GM18499 (cell line): ENCODE results near the gene LHFPL3.

Experiments used
- ATAC-seq: cut with Tn5 transposase; IDR thresholded peaks from one replicate; pipeline ENCODE4 v1.9.1; 2021; ENCODE audit warnings: moderate number of reproducible peaks; ENCODE audit not compliant: insufficient read depth, unreplicated experiment

LHFPL3 gene

DNA sequence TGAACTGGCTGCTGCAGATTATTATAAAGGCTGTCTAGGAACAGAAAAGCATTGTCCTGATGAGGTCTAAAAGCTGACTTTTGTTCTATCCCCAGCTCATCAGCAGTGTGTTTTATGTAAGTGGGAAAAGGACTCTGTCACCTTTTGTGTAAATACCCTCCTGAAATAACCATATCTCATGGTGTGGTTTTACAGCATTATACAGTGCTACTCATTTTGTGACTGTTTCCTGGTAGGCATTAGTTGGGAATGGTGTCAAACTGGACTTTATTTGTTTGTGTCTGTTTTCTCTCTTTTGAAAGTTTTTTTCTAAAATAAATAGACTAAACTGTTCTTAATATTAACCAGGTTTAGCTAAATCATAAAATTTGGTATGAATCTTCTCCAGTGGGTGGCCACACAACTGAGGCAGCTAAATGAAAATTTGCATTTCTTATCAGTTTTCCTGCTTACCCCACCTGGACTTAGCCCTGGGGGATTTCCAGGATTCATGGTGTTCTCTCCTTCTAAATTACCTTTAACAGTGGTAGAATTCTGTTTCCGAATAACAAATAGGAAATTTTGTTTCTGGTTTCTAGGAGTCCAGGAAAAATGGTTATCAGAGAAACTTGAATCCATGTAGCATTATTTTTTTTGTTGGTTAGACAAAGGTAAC is 140.9 kb downstream of the LHFPL3 start:
- no peak for ATAC-seq

DNA sequence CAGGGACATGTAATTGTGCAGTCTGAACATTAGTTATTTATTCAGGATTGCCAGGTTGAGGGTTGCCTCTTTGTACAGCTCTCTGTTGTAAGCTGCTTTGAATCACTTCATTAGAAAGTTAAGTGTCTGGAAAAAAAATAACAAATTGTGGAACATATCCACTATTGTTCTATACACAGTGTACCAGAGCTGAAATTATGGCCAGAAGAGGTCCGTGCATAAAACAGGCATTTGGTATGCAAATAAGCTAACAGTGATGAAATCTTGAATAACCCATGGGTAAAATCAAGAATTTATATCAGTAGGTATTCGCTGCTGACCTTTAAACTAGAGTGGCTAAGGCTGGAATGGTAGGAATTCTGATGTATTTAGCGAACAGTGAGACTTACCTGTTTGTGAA is 152.1 kb downstream of the LHFPL3 start:
- no peak for ATAC-seq

DNA sequence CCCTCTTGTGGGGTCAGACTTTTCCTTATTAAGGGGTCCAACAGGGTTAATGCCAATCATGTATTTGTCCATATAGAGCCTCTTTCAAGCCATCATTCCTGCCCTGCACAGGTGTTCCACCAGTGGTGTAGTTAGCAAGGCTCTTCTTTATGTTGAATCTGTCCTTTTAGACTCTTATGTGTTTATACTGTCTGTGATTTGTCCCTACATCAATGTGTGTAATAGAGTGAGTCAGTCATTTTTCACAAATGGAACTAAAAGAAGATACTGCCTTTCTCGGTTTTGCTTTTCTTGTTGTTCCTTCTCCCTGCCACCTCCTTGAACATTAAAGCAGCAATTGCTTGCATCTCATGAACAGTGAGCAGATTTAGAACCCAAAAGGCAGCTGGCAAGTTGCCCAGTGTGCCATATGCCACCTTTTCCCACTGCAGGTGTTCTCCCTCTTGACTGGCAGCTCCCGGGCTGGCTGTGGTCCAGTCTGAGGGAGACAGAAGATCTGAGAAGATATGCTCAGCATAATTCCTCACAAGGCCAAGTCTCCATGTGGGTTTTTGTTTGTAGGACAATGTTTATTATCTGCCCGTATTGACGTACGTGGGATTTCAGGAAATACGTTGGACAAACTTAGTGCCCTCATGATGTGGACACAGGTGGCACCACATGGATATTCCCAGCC is 154.1 kb downstream of the LHFPL3 start:
- ATAC-seq = no peak

DNA sequence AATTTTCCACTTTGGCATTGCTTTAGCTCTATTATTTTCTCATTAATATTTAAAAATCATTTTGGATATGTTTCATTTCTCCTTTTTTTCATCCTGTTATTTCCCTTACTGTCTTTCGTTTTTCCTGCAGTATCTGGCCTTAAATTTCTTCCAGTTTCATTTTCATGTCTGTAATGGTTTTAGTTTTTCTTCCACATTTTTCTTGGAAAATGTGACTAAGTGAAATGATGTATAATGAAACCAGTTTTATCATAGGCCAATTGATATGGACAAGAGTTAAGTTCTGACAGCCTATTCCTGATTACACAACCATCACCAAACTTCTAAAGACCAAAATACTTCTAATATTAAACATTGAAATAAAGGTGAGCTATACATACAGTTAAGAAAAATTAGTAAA is 158.5 kb downstream of the LHFPL3 start:
- ATAC-seq = no peak

DNA sequence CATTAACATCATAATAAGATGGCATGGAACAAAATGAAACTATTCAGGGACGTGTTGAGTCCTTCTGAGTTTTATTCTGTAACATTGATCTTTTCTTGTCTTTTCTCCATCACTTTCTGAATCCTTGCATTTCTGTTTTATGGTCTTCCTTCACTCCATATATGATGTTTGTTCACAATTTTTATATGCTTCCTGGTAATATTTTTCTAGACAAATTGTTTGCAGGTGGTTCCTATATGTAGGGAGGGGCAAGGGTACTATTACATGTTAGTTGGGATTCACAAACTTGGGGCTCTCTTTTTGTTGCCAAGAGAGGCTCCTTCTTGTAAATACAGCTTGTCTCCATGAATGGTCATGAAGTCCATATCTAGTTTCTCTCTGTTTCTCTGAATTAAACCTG is 159.2 kb downstream of the LHFPL3 start:
- no peak for ATAC-seq

DNA sequence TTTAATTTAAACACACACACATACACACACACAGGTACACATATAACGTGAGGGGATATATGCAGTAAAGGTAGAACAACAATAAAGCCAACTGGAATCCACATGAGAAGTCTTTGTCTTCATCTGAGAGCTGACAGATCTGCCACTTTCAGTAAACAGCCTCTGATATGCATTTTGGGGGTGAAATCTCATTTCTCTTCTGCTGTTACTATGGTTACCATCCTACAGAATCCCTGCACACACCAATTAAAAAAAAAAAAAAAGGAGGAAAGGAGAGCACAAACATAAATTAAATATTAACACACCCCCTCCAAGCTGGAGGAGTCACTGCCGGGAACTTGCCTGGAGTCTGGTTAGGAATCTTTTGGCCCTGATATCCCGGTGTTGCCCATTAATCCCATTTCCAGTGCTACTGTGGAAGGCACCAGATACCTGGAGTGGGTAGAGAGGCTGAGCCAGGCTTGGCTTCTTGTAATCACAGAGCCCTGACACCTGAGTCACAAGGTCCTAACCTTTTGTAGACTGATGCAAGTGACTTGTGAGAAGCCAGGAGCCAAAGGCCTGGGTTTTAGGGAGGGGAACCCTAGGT is 169.1 kb downstream of the LHFPL3 start:
- ATAC-seq = no peak

DNA sequence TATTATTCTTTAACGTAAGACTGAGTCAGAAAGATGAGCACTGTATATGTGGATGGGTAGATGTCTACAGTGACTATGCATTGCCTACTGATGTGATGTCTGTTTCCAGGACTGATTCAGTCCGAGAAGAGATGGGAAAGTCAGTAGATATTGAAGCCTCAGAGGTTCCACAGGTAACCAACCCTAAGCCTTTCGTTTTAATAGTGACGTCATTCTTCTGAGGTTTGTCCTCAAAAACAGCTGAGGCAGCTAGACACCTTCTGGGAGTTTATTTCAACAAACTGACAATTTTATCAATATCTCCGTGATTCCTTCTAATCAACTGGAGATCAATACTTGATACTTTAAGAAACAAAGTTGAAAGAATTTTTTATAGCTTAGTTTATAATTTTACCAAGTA is 171.6 kb downstream of the LHFPL3 start:
- no peak for ATAC-seq

DNA sequence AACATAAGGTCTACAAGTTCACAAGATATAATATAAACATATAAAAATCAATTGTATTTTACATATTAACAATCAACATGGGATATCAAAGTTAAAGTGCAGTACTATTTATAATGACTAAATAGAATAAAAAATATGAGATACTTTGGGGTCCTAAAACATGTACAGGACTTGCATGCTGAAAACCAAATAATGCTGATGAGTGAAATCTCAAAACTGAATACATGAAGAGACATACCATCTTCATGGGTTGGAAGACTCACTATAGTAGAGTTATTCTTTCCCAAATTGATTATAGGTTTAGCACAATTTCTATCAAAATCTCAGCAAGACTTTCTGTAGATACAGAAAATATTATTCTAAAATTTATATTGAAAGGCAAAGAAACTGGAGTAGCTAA is 181.5 kb downstream of the LHFPL3 start:
- no peak for ATAC-seq

DNA sequence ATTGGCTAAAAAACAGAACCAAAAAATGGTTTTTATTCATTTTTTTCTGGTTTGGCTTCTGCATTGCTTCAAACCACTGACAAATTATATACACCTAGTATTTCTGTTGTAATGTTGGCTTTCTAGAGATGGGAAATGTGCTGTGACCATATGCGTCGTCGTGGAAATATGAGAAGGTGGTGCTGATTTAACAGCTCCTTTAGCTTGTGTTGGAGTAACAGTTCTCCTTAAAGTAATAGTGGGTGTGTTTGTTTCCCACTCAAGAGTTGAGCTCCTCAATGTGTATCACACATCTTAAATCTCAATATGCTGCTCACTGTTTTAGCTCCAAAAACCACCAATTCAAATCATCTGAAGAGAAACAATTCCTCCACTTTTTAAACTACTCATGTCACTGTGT is 196.4 kb downstream of the LHFPL3 start:
- no peak for ATAC-seq

DNA sequence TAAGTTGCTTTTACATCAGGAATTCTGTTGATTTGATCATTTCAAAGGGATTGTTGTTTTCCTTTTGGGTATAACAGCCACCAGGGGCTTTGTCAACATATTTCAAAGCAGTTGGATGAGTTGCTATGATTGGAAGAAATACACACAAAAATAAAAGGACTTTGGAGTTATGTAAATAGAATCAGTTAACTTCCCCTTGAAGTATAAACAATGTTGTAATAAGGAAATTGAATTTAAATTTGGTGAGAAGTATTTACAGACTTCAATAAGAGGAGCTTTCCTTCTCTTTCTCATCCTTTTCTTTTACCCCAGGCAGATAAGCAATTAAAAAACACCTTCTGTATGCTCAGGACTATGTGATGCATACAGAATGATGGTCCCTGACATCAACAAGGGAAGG is 199.7 kb downstream of the LHFPL3 start:
- ATAC-seq = no peak

DNA sequence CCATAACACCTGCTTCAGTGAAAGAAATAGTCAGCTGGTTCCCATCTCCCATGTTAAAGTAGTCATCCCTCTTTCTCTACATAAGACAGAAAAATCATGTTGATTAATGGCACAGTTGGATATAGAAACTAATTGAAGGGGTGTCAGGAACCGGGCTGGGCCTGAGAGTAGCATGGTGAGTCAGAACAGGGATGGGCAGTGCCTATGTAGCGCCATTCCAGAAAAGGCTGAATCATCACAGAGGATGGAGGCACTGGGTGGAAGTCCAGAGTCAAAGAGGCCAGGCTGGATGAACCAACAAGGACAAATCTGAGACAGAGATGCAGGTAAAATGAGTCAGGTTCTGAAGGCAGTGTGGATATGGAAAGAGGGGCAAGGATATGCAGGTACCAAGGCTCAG is 201.2 kb downstream of the LHFPL3 start:
- no peak for ATAC-seq

DNA sequence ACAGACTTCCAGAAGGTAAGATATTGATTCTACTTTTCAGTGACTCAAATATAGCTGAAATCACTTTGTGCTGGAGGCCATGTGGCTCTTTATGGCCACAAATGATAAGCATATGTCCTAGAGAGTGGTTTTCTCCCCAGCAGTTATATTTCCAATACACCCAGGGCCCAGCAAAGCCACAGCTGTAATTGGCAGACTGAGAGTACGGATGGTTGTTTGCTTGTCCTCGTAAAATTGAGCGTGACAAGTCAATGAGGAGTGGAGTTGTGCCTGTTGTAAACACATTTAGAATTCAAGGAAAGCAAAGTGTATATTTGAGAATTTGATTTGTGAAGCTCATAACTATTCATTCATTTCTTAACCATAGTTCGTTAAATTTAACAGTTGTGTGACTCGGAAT is 201.8 kb downstream of the LHFPL3 start:
- ATAC-seq = no peak

DNA sequence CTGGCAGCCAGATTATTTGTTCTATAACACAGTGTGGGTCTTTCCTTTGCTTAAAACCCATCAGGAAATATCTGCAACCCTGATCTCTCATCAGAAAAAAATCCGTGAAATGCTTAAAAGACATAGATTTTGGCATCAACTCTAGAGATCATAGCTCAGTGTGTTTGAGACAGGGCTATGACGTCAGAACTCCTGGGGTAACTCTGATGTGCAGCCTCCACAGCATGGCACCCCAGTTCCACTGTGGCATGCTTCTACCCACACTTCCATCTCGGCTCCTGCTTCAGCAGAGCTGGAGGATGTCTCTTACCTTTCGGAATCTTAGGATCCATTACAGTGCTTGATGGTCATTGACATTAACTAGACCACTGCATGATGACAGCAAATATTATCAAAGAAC is 205.7 kb downstream of the LHFPL3 start:
- no peak for ATAC-seq

DNA sequence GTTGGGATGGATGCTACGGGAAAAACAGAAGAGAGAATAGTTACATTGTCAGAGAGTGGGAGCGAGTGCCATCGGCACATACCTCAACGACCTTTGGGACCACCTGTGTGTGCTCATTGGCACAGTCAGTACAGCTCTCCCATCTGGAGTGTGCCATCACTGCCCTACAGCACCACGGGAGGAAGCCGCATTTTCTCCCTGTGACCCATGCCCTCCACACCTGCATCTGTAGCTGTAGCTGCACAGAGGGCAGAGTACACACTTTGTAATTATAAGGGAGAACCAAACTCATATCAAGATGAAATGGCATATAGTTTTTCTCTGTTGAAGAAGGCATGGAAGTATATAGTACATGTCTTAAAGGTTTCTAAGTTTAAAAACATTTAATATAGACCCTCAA is 207.4 kb downstream of the LHFPL3 start:
- no peak for ATAC-seq

DNA sequence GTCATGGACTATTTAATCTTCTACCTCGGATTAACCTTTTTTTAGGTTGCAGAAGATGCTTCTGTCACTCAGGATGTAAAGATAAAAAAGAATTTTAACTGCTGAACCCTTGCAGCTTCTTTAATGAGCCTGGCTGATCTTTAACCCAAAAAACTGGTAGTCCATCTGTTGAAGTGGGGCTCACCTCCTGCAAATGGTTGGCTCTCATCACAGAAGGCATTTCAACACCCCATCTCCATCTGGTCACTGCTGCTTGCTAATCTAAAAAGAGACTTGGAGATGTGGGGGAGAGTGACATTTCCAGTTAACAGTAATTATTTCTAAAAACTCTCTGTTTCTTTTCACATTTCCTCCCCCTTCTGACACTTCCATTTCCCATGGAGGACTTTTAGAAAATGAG is 208.6 kb downstream of the LHFPL3 start:
- no peak for ATAC-seq

DNA sequence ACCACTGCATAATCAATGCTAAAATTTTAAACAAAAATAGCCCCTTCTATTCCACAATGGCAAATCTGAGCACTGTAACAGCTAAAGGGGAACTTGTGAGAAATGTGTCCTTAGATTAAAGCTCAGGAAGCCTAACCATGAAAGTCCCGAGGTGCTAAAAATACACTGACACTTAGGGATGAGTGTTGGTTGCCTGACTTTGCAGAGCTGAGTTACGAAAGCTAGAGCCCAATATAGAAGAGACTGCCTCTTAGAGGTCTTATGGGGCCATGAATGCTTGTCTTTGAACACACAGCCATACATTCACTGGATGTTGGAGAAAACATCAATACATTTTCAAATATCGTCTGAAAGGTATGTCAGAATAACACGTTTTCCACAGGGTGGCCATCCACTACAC is 209.7 kb downstream of the LHFPL3 start:
- no peak for ATAC-seq

DNA sequence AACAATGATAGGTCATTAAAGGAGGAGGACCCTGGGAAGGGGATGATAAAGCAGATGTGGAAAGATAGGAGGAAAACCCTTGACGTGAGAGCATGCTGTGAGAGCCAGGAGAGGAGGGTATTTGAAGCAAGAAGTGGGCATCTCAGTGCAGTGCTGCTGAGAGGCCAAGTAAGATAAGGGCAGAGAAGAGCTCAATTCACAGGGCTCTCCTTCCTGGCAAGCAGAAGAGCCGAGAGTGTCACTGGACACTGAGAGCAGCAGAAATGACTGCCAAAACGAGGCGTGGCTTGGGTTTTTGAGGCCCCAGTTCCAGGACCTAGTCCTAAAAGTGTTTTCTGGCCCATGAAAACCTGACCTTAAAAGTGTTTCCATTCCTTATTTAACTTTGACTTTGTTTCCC is 213.5 kb downstream of the LHFPL3 start:
- no peak for ATAC-seq

DNA sequence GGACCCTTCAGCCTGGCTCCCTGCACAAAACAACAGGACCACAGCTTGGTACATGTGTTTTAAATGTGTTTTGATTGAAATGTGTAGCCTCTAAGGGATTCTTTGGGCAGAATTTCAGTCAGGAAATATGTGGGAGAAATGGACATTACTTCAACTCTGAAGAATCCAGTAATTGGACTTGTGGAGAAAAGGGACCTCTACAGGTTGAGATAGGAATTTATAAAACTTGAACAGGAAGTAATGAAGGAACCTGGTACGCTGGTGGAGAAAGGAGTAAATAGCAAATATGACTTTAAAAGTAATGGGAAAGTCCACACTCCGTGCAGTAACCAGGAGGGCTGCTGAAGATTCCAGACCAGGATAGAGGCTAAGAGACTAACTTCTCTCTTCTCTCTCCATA is 220.5 kb downstream of the LHFPL3 start:
- no peak for ATAC-seq

DNA sequence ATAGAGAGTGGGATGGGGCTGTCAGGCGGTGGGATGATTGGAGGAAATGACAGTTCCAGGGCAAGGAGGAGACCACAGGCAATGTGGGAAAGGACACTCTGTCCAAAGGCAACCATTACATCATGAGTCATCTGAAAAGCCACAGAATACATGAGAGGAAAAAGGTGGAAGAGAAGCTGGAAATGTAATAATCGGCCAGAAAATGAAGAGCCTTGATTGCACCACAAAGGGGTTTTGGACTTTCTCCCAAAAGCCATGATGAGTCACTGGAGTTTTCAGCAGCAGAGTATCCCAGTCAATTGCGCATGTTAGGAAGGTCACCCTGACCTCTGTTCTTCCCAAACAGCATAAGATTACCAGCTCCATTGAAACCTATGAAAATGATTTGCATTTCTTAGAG is 222.0 kb downstream of the LHFPL3 start:
- no peak for ATAC-seq

DNA sequence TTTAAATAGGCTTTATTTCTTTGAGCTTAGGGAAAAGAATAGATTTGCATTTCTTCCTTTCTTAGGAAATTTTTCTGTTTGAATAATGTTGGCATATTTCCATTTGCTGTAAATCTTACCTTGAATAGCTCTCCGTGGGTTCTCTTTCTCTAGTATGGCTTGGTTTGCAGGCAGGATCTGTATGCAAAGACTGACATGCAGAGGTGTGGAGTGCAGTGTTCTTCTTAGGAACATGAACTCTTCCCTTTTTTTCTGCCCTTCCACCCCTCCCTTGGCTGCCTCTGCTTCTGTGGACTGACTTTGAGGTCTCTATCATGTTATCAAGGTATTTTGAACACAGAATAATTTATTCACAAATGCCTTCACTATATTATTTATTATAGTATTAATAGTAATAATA is 222.8 kb downstream of the LHFPL3 start:
- ATAC-seq = no peak

DNA sequence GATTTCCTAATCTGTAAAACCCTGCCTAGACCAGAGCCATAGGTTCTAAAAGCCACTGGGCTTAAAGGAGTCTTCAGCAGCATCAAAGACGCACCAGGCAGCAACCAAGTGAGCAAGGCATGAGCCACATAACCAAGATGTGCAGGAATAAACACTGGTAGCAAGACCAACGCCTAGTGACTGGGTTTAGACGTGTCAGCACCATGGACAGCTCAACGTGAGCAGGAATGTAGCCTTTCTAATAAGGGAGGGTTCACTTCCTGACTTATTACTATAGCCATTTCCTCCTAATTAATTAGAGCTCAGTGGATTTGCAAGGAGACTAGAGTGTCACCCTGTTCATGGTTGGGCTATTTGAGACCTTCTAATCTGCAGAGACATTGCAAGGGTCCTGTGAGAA is 223.7 kb downstream of the LHFPL3 start:
- no peak for ATAC-seq

DNA sequence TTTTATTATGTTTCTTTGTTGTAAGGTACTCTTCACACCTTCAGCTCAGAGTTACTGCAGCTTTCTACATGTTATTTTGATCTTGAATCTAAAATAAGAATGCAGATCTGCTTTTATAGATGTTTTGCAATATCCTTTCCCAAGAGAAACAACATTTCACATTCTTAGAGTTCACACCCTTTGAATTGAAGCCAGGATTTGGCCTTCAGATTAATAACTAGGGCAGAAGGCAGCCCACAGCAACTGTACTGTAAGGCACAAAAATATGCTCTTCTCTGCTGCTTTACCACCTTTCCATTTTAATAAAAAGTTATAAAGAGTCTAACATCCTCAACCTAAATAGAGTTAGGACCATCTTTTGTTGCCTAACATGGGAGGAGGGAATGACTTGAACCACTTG is 224.7 kb downstream of the LHFPL3 start:
- no peak for ATAC-seq
